NCI-H2107 treated with DMSO at 0.1 percent for 48 hours (cell line): ENCODE measurements around the gene RHEBL1.

Source experiments
- DNase-seq: peaks from one replicate; lab custom pipeline; 2025; ENCODE audit not compliant: unreplicated experiment; lab: John Stamatoyannopoulos, UW

The RHEBL1 gene

DNA sequence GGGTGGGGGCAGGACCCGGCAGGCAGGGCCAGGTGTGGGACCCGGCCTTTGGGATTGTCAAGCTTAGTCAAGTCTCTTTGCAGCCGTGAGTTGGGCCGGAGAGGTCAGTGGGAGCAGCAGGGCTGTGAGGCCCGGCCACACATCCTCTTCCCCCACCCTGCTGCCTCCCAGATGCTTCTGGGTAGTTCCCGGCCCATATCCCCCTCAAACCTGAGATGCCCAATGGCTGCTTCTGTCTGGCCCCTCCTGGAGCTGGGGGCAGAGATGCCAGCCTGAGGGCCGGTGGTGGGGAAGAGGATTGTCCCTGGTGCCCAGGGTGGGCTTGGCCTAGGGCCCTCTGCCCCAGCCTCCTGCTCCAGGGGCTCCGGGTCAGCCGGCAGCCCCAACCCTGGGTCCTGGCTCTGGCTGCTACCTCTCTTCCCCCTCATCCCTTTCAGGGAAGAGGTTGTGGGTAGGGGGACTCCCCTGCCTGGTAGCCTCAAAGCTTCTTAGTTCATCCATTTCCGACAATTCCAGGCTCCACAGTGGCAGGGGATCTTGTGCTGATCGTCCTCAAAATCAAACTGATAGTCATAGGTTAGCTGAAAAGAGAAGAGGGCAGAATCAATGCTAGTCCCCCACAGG lies 48.4 kb downstream of the RHEBL1 start:
- no peak for DNase-seq

DNA sequence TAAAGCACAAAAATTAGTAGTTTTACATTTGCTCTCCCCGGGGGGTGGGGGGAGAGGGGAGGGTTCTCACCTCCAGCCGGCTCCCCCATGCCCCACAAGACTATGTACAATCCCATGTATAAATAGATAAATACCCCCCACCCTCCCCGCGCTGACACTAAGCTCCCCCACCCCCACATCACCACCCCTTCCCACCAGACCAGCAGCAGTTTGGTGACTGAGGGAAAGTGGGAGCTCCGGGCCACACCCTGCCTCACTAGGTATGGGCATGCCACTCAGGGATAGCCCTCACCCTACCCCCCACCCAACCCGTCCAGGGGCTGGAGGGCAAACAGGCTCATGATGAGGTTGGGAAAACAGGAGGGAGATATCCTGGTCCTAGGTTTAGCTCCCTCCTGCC lies 49.3 kb downstream of the RHEBL1 start:
- no peak for DNase-seq

DNA sequence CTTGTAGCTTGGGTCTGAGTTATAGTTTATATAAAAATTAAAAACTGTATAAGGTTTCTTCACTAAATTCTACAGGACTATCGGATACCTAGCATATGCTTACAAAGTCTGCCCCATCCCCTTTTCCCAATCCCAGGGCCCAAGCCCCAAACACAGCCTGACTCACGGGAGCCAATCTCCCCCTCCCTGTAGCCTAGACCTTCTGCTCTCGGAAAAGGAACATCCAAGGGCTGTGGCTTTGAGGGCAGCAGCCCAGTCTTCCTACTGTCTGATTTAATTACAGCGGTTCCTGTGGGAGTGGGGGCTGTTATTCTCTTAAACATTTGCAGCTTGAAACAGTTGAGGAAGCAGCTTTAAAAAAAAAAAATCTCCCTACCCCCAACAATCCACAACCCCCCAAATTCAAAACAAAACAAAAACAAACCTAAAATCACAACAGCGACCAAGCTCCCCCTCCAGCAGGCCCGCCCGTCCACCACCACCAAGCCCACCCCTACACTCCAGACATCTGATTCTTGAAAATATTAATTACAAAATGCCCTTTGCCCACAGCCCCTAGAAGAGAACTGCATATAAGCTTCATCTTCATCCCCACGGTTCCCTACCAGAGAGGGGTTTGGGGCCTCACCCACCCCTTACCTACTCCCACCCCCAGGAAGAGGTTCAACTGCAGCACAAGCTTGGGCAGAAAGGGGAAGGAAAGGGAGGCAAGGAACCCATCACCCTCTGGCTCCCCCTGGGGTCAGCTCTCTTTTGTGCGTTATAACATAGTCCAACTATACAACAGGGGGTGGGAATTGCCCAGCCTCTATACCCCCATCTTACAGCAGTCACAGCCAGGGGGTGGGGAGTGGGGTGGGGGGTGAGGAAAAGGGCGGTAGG lies 50.1 kb downstream of the RHEBL1 start:
- DNase-seq, result peak; percentile 10

DNA sequence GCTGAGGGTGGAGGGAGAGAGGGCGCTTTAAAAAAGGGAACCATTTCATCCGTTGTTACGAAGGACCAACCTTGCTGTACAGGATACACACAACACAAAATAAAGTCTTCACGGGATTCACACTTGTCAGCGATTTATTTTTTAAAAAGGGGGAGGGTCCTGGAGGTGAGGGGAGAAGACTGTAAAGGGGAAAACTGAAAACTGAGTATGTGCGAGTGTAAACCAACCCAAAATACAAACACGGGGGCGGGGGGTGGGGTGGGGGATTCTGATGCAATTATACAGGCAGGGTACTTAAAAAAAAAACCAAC lies 50.7 kb downstream of the RHEBL1 start:
- no peak for DNase-seq

- peak; percentile 88 for DNase-seq
These were observed 51.3 kb downstream of the RHEBL1 start, which contains the start of gene PRKAG1 for GRCh38 chr12:49018261-49019119. TSS of gene PRKAG1 (minus strand) at chr12:49018776. CDS start at chr12:49018740, 36 bp downstream.

GRCh38 chr12:49017891-49018260 lies 51.9 kb downstream of the RHEBL1 start:
- no peak for DNase-seq

DNA sequence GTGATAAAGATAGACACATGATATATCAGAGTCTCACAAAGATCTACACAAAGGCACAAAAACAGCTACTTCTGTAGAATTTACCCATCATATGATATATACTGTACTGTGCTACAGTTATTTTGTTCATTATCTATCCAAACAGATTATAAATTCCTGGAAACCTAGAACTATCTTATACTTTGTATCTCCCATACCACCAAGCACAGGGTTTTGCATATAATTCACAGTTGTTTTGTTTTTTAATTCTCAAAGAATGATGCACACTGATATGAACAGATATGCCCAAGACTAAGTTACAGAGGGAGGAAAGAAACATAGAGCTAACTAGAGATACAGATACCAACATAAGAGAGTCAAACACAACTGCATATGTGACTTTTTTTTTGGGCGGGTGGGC lies 54.6 kb downstream of the RHEBL1 start:
- no peak for DNase-seq
